B cell (primary cell): ENCODE results near the gene ARHGEF4. TPM values are rescaled to one million over a fixed set of nuclear protein-coding genes. Genes with fewer than 3 reads are reported as not detected.

Experiments
- ATAC-seq: fragments of 200-7000 bp; cut with Tn5 transposase; one replicate; pipeline ENCODE4 v1.10.0; 2021; ENCODE audit warnings: low read depth, mild to moderate bottlenecking, moderate number of reproducible peaks, moderate library complexity
- CTCF ChIA-PET: fragments of 350-600 bp; sonication (Branson Sonifier 250); formaldehyde crosslinking; loops from one replicate; lab custom pipeline; 2021; ENCODE audit warnings: antibody characterized with exemption, inconsistent platforms; lab: Charles Lee
- POLR2A ChIA-PET: fragments of 350-600 bp; sonication (Branson Sonifier 250); formaldehyde crosslinking; loops from one replicate; lab custom pipeline; 2021; ENCODE audit warnings: antibody characterized with exemption; lab: Charles Lee
- DNase-seq: peaks from one replicate; pipeline ENCODE4 v3.0.0; 2013
- H2AFZ ChIP-seq: 2 replicates; pipeline ENCODE4 v1.6.1; 2012; ENCODE audit warnings: mild to moderate bottlenecking, low read depth, low read length; ENCODE audit not compliant: insufficient read depth, poor library complexity, severe bottlenecking
- H3K27ac ChIP-seq, 2 donors: 1 replicate in 1 of 2; 2 replicates in 1 of 2; pipeline ENCODE4 v1.5.1; 2012 to 2013; ENCODE audit warnings: low read length in 2 of 2, mild to moderate bottlenecking in 2 of 2, moderate library complexity in 1 of 2
- H3K27me3 ChIP-seq, 4 experiments: fragments of 200-600 bp in 1 of 4; sonication (generic) in 1 of 4; replicated peaks in 1 of 4; 1 replicate in 2 of 4; 2 replicates in 2 of 4; pipeline versions ENCODE4 v1.6.1 to v1.7.0; 2013 to 2016; ENCODE audit warnings: low read length in 3 of 4, mild to moderate bottlenecking in 2 of 4, mixed read lengths in 1 of 4, moderate library complexity in 1 of 4; ENCODE audit not compliant: insufficient read depth in 4 of 4, control insufficient read depth in 3 of 4; ENCODE audit errors: control extremely low read depth in 1 of 4
- H3K36me3 ChIP-seq, 2 experiments: replicated peaks in 1 of 2; 1 replicate in 1 of 2; 2 replicates in 1 of 2; pipeline versions ENCODE4 v1.6.1 to v1.7.1; 2013; ENCODE audit warnings: low read length in 1 of 2; ENCODE audit not compliant: insufficient read depth in 2 of 2, control insufficient read depth in 1 of 2; ENCODE audit errors: control extremely low read depth in 1 of 2, extremely low read depth in 1 of 2
- H3K4me1 ChIP-seq, 2 donors: fragments of 200-600 bp in 1 of 2; sonication (generic) in 1 of 2; 1 replicate in 1 of 2; 2 replicates in 1 of 2; pipeline versions ENCODE4 v1.5.1 to v1.6.1; 2013 to 2017; ENCODE audit warnings: low read length in 2 of 2; ENCODE audit not compliant: control insufficient read depth in 2 of 2, insufficient read depth in 2 of 2
- H3K4me2 ChIP-seq: replicated peaks from 2 replicates; pipeline ENCODE3; 2012; ENCODE audit warnings: mild to moderate bottlenecking, low read depth, low read length; ENCODE audit not compliant: poor library complexity, severe bottlenecking
- H3K4me3 ChIP-seq, 5 experiments: fragments of 200-600 bp in 1 of 5; sonication (generic) in 1 of 5; 1 replicate in 3 of 5; 2 replicates in 2 of 5; pipeline versions ENCODE4 v1.5.1 to v1.7.0; 2011 to 2016; ENCODE audit warnings: low read length in 4 of 5, mild to moderate bottlenecking in 4 of 5, low read depth in 2 of 5, control low read depth in 1 of 5, moderate library complexity in 1 of 5; ENCODE audit not compliant: insufficient read depth in 1 of 5; ENCODE audit errors: control extremely low read depth in 1 of 5, extremely low read depth in 1 of 5
- H3K79me2 ChIP-seq: fragments of 200-600 bp; sonication (generic); one replicate; pipeline ENCODE4 v1.6.0; 2016; ENCODE audit warnings: low read length; ENCODE audit not compliant: control insufficient read depth, insufficient read depth
- H3K9ac ChIP-seq: fragments of 200-600 bp; sonication (generic); 2 replicates; pipeline ENCODE4 v1.6.1; 2017; ENCODE audit warnings: mild to moderate bottlenecking, low read length, moderate library complexity
- H3K9me3 ChIP-seq, 3 donors: one replicate each; pipeline versions ENCODE4 v1.6.1 to v1.7.1; 2013; ENCODE audit warnings: low read length in 2 of 3; ENCODE audit not compliant: control insufficient read depth in 2 of 3, insufficient read depth in 1 of 3; ENCODE audit errors: control extremely low read depth in 1 of 3
- H4K20me1 ChIP-seq: 2 replicates; pipeline ENCODE4 v1.6.0; 2012; ENCODE audit warnings: mild to moderate bottlenecking, low read length; ENCODE audit not compliant: insufficient read depth, control insufficient read depth, poor library complexity, severe bottlenecking
- H3K27ac Mint-ChIP-seq: one replicate; pipeline ENCODE4 v1.8.0; 2021; ENCODE audit warnings: mixed read lengths
- H3K27me3 Mint-ChIP-seq: one replicate; pipeline ENCODE4 v1.8.0; 2021; ENCODE audit warnings: mixed read lengths
- H3K4me1 Mint-ChIP-seq: one replicate; pipeline ENCODE4 v1.8.0; 2021; ENCODE audit warnings: mixed read lengths
- H3K4me3 Mint-ChIP-seq: one replicate; pipeline ENCODE4 v1.8.0; 2021; ENCODE audit warnings: mixed read lengths
- H3K9me3 Mint-ChIP-seq: one replicate; pipeline ENCODE4 v1.8.0; 2022; ENCODE audit warnings: mixed read lengths; ENCODE audit not compliant: insufficient read depth
- EZH2 ChIP-seq: IDR thresholded peaks from 2 replicates; pipeline ENCODE4 v1.6.1; 2012; ENCODE audit warnings: borderline replicate concordance, low read depth, mild to moderate bottlenecking, moderate library complexity, low read length; ENCODE audit not compliant: insufficient read depth, poor library complexity, severe bottlenecking
- WGBS: methylation state at CpG from one replicate; pipeline ENCODE4 v1.1.5; 2013; ENCODE audit warnings: missing lambda C conversion rate; ENCODE audit not compliant: insufficient coverage; 5-methylcytosine and 5-hydroxymethylcytosine counted together
- intact Hi-C: fragments of 100-400 bp; cut with micrococcal nuclease; formaldehyde crosslinking; loops from one replicate; pipeline ENCODE4 v1.10.0; 2022
- polyA plus RNA-seq: library from polyadenylated mRNA; depleted of rRNA; stranded (reverse); fragments of >200 nt; gene quantifications from 2 replicates; pipeline ENCODE4 v1.2.3, GENCODE V29; 2012
- total RNA-seq, 2 donors: library from RNA; stranded (reverse); fragments of 120-200 nt in 1 of 2; gene quantifications; 1 replicate in 1 of 2; 2 replicates in 1 of 2; pipeline versions ENCODE4 v1.2.3 to v1.2.4, GENCODE V29; 2013 to 2022
- TF ChIP-seq, protein P1 (sequence below): fragments of 200-600 bp; IDR thresholded peaks from one replicate; pipeline ENCODE4 v1.8.0; 2022; ENCODE audit warnings: antibody characterized with exemption, mild to moderate bottlenecking

ARHGEF4 gene
- total and polyA plus RNA-seq, 2 donors (not counting 1 experiment from before 2014, with no cell fraction given) = 2.1 TPM; not detected in 1

DNA sequence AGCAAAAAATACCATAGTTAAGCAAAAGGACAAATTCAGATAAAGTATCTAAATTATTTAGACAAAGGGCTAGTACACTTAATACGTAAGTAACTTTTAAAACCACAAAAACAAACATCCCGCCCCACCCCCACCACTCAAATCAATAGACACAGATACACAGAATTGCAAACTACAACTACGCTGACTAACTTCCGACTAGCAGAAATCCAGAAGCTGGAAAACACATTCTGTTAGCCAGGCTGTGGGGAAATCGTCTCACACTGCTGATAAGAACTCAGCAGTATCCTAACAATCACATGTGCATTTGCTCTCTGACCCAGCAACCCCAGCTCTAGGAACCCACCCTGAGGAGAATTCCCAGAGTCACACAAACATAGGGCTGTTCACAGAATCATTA, 240.0 kb downstream of the ARHGEF4 start:
- Mint-ChIP-seq H3K27ac (no peak overlapping the region), H3K4me3 (no peak overlapping the region), H3K27me3 (no peaks in the 10 kb centered on the region), H3K9me3 (no peaks in the 10 kb centered on the region), H3K4me1 (peaks cover 5% of the 10 kb centered on the region)
- intact Hi-C loops = no loop called here
- POLR2A ChIA-PET = no interaction called here
- no peak for TF ChIP-seq EZH2
- TF ChIP-seq, protein P1, sequence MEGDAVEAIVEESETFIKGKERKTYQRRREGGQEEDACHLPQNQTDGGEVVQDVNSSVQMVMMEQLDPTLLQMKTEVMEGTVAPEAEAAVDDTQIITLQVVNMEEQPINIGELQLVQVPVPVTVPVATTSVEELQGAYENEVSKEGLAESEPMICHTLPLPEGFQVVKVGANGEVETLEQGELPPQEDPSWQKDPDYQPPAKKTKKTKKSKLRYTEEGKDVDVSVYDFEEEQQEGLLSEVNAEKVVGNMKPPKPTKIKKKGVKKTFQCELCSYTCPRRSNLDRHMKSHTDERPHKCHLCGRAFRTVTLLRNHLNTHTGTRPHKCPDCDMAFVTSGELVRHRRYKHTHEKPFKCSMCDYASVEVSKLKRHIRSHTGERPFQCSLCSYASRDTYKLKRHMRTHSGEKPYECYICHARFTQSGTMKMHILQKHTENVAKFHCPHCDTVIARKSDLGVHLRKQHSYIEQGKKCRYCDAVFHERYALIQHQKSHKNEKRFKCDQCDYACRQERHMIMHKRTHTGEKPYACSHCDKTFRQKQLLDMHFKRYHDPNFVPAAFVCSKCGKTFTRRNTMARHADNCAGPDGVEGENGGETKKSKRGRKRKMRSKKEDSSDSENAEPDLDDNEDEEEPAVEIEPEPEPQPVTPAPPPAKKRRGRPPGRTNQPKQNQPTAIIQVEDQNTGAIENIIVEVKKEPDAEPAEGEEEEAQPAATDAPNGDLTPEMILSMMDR = no peak
- Histone ChIP-seq H3K4me1 (no peaks in the 10 kb centered on the region), H2AFZ (no peak overlapping the region), H3K4me3 (no peak overlapping the region), H3K9me3 (no peaks in the 10 kb centered on the region), H3K4me2 (no peak overlapping the region), H3K27me3 (no peaks in the 10 kb centered on the region), H3K9ac (no peak overlapping the region), H4K20me1 (peaks cover 94% of the 10 kb centered on the region), H3K79me2 (peaks cover 94% of the 10 kb centered on the region), H3K36me3 (peaks cover 4 to 70% of the 10 kb centered on the region in 2 experiments), H3K27ac (no peak overlapping the region)
- no peak for ATAC-seq
- CTCF ChIA-PET = no interaction called here
- no peak for DNase-seq
- 100% methylated on average over 4 of the region's 5 CpGs for WGBS

DNA sequence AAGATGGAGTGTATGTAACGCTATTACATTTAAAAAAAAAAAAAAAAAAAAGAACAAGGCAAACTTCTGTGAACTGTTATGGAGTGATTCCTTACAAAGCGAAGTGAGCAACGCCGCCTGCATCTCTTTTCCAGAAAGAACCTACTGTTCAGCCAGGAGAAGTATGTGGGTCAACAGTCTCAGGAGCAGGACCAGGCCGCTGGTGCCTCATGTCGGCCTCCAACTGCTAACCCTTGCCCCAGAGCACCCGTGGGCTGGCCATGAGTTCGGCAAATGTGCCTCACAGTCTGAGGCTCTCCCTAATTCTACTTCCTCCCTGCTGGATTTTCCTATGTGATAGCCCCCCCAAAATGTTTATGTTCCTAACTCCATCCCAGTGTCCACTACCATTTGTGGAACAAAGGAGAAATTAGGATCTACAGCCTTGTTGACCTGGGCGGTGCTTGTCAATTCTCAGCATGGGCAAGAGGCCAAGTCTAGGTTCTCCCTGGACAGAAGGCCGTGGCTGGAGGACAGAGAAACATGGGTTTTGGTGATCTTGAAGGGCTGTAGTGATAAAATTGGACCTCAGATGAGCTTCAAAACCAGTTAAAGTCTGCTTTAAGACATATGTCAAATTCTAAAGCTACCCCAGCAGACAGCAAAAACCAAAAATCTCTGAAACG, 240.6 kb downstream of the ARHGEF4 start:
- Mint-ChIP-seq H3K4me3 (no peak overlapping the region), H3K27me3 (no peaks in the 10 kb centered on the region), H3K4me1 (peaks cover 8% of the 10 kb centered on the region), H3K9me3 (no peaks in the 10 kb centered on the region), H3K27ac (no peak overlapping the region)
- Histone ChIP-seq H3K4me2 (no peak overlapping the region), H3K36me3 (peaks cover 3 to 74% of the 10 kb centered on the region in 2 experiments), H3K9ac (no peak overlapping the region), H2AFZ (no peak overlapping the region), H4K20me1 (peaks cover 97% of the 10 kb centered on the region), H3K4me1 (no peaks in the 10 kb centered on the region), H3K27ac (no peak overlapping the region), H3K27me3 (no peaks in the 10 kb centered on the region), H3K9me3 (no peaks in the 10 kb centered on the region), H3K4me3 (no peak overlapping the region), H3K79me2 (peaks cover 96% of the 10 kb centered on the region)
- ATAC-seq (no peak), DNase-seq (no peak)
- 98% methylated on average over 8 of the region's 11 CpGs for WGBS
- POLR2A ChIA-PET = no interaction called here
- CTCF ChIA-PET = no interaction called here
- intact Hi-C loops = no loop called here
- no peak for TF ChIP-seq EZH2
- TF ChIP-seq, protein P1 = no peak
